ENCODE results near the gene MAN1C1.

- TF ChIP-seq, protein P1, sequence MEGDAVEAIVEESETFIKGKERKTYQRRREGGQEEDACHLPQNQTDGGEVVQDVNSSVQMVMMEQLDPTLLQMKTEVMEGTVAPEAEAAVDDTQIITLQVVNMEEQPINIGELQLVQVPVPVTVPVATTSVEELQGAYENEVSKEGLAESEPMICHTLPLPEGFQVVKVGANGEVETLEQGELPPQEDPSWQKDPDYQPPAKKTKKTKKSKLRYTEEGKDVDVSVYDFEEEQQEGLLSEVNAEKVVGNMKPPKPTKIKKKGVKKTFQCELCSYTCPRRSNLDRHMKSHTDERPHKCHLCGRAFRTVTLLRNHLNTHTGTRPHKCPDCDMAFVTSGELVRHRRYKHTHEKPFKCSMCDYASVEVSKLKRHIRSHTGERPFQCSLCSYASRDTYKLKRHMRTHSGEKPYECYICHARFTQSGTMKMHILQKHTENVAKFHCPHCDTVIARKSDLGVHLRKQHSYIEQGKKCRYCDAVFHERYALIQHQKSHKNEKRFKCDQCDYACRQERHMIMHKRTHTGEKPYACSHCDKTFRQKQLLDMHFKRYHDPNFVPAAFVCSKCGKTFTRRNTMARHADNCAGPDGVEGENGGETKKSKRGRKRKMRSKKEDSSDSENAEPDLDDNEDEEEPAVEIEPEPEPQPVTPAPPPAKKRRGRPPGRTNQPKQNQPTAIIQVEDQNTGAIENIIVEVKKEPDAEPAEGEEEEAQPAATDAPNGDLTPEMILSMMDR (IDR thresholded peaks at IDR 0.05), result no peak
- TF ChIP-seq POLR2A (IDR thresholded peaks at IDR 0.05), result no peak
Measured at GRCh38 chr1:25815208-25816111, 198.9 kb downstream of the MAN1C1 start.
